Heart left ventricle (tissue), 11 donors: ENCODE measurements around the gene DCUN1D5. TPM values are rescaled to one million over a fixed set of nuclear protein-coding genes. Genes with fewer than 3 reads are reported as not detected.

Experiments used
- polyA plus RNA-seq, 2 donors: library from polyadenylated mRNA; stranded (reverse); fragments of 200-250 nt; gene quantifications; one replicate each; pipeline ENCODE4 v1.2.3, GENCODE V29; 2013
- total RNA-seq, 9 donors: library from RNA; depleted of rRNA in 2 of 9; stranded (reverse); fragments of >200 nt in 2 of 9; fragmentation: NEBNext Ultra II Directional in 3 of 9; extraction: Animal tissue kit (Norgen Biotek cat#: 25700) in 3 of 9; gene quantifications; one replicate each; pipeline versions ENCODE4 v1.1.0 to v1.2.4, GENCODE V29; 2016 to 2023
- donor health status: ischemic (EF 13 %, LVEDD 7.1; RV severe dilation, severe dysfunction).
- donor health status: healthy with polysubstance abuse.
- donor health status: DM: no; HTN: yes; CAD: no.
- donor health status: DM: no; HTN: no; CAD: no.
- donor health status: ischemic (EF 25% LVEDD 5.7; RV mildly dilated, moderate dysfunction).
- donor health status: healthy.
- donor health status: DM: yes; HTN: yes; CAD: no.
- donor health status: PGD.
- donor health status: nonischemic (EF 23%, LVEDD 6.1; RV moderate dilation, normal function).

Gene DCUN1D5
- total and polyA plus RNA-seq, 11 donors, result 11.9 to 51.6 (median 24.5) TPM

Other genes with a start within 250 kb of the DCUN1D5 start
- gene MMP3, start 248.6 kb downstream of the DCUN1D5 start, total RNA-seq, result not detected
- gene MMP3, start 248.6 kb downstream of the DCUN1D5 start, polyA plus RNA-seq, result not detected
- gene MMP12, start 217.2 kb downstream of the DCUN1D5 start, total RNA-seq, result under 1 TPM in 2 of 9 donors, not detected in 7; 0.16 to 0.21 TPM
- gene MMP12, start 217.2 kb downstream of the DCUN1D5 start, polyA plus RNA-seq, result not detected
- gene MMP13, start 136.4 kb downstream of the DCUN1D5 start, total RNA-seq, result not detected
- not detected for gene MMP13, start 136.4 kb downstream of the DCUN1D5 start, polyA plus RNA-seq
- 1 to 10 TPM; 2.3 to 7.2 (median 3.8) TPM for gene DYNC2H1, start 17.3 kb upstream of the DCUN1D5 start, total RNA-seq
- 1 to 10 TPM; 2.4 to 3.0 TPM for gene DYNC2H1, start 17.3 kb upstream of the DCUN1D5 start, polyA plus RNA-seq